Neuronal stem cell (in vitro differentiated cells): ENCODE data around the gene ADAM15.

Experiments used
- DNase-seq: peaks from one replicate; pipeline ENCODE4 v3.0.0-alpha.2; 2013; ENCODE audit warnings: low spot score
- H2AFZ ChIP-seq: one replicate; pipeline ENCODE4 v1.6.1; 2013; ENCODE audit warnings: mild to moderate bottlenecking, low read length, inconsistent platforms
- H2AK5ac ChIP-seq: 2 replicates; pipeline ENCODE4 v1.6.1; 2013; ENCODE audit warnings: low read depth, mild to moderate bottlenecking, inconsistent platforms, low read length, moderate library complexity, mixed read lengths
- H2BK120ac ChIP-seq: 2 replicates; pipeline ENCODE4 v1.6.1; 2013; ENCODE audit warnings: low read depth, mild to moderate bottlenecking, inconsistent platforms, low read length, moderate library complexity, mixed read lengths
- H2BK12ac ChIP-seq: one replicate; pipeline ENCODE4 v1.6.1; 2013; ENCODE audit warnings: low read length, inconsistent platforms
- H2BK15ac ChIP-seq: 2 replicates; pipeline ENCODE4 v1.6.1; 2013; ENCODE audit warnings: mild to moderate bottlenecking, low read length, inconsistent platforms, mixed read lengths
- H2BK5ac ChIP-seq: one replicate; pipeline ENCODE4 v1.6.1; 2013; ENCODE audit warnings: inconsistent platforms, mild to moderate bottlenecking, low read length, moderate library complexity
- H3K14ac ChIP-seq: one replicate; pipeline ENCODE4 v1.6.1; 2013; ENCODE audit warnings: low read length, inconsistent platforms
- H3K18ac ChIP-seq: 2 replicates; pipeline ENCODE4 v1.6.1; 2013; ENCODE audit warnings: low read length, inconsistent platforms
- H3K23ac ChIP-seq: 2 replicates; pipeline ENCODE4 v1.6.1; 2013; ENCODE audit warnings: low read depth, mild to moderate bottlenecking, mixed read lengths, low read length, inconsistent platforms; ENCODE audit not compliant: poor library complexity
- H3K27ac ChIP-seq: replicated peaks from 3 replicates; pipeline ENCODE4 v1.5.1; 2013; ENCODE audit warnings: low read length, inconsistent platforms
- H3K27me3 ChIP-seq, 3 experiments: 2 replicates each; pipeline ENCODE4 v1.6.1; 2013; ENCODE audit warnings: low read length in 3 of 3, mild to moderate bottlenecking in 2 of 3, inconsistent platforms in 1 of 3, low read depth in 1 of 3, mixed read lengths in 1 of 3, moderate library complexity in 1 of 3; ENCODE audit not compliant: control insufficient read depth in 3 of 3, insufficient read depth in 3 of 3
- H3K36me3 ChIP-seq, 2 donors: replicated peaks in 1 of 2; 2 replicates each; pipeline ENCODE4 v1.6.1; 2013; ENCODE audit warnings: low read length in 2 of 2; ENCODE audit not compliant: control insufficient read depth in 2 of 2, insufficient read depth in 2 of 2
- H3K4ac ChIP-seq: 2 replicates; pipeline ENCODE4 v1.6.1; 2013; ENCODE audit warnings: inconsistent platforms, mild to moderate bottlenecking, low read length, moderate library complexity
- H3K4me1 ChIP-seq, 2 donors: 1 replicate in 1 of 2; 2 replicates in 1 of 2; pipeline ENCODE4 v1.6.1; 2013; ENCODE audit warnings: low read length in 2 of 2, low read depth in 1 of 2; ENCODE audit not compliant: control insufficient read depth in 2 of 2, insufficient read depth in 1 of 2
- H3K4me2 ChIP-seq: one replicate; pipeline ENCODE4 v1.6.1; 2013; ENCODE audit warnings: mild to moderate bottlenecking, low read length, inconsistent platforms; ENCODE audit not compliant: insufficient read depth, poor library complexity, severe bottlenecking
- H3K4me3 ChIP-seq, 2 donors: 2 replicates each; pipeline ENCODE4 v1.5.1; 2013; ENCODE audit warnings: low read length in 2 of 2, mild to moderate bottlenecking in 2 of 2, inconsistent platforms in 1 of 2, moderate library complexity in 1 of 2
- H3K79me1 ChIP-seq: one replicate; pipeline ENCODE4 v1.6.1; 2013; ENCODE audit warnings: low read depth, mild to moderate bottlenecking, inconsistent platforms, low read length, moderate library complexity
- H3K9ac ChIP-seq: one replicate; pipeline ENCODE4 v1.6.1; 2013; ENCODE audit warnings: mild to moderate bottlenecking, low read depth, low read length, inconsistent platforms; ENCODE audit not compliant: poor library complexity
- H3K9me3 ChIP-seq, 2 donors: replicated peaks in 1 of 2; 2 replicates each; pipeline versions ENCODE3 to v1.6.1; 2013; ENCODE audit warnings: low read length in 2 of 2, mild to moderate bottlenecking in 2 of 2, inconsistent platforms in 1 of 2, low read depth in 1 of 2, mixed read lengths in 1 of 2, moderate library complexity in 1 of 2; ENCODE audit not compliant: control insufficient read depth in 2 of 2, insufficient read depth in 1 of 2
- H4K8ac ChIP-seq: one replicate; pipeline ENCODE4 v1.6.1; 2013; ENCODE audit warnings: low read depth, mild to moderate bottlenecking, inconsistent platforms, low read length, moderate library complexity
- H4K91ac ChIP-seq: one replicate; pipeline ENCODE4 v1.6.1; 2013; ENCODE audit warnings: low read length, low read depth, mild to moderate bottlenecking, inconsistent platforms; ENCODE audit not compliant: poor library complexity
- WGBS, 2 donors: extraction: QIAGEN DNeasy Blood & Tissue Kit; methylation state at CpG; one replicate each; pipeline ENCODE4 v1.1.7; 2013; ENCODE audit warnings: missing lambda C conversion rate in 2 of 2, mixed read lengths in 1 of 2; ENCODE audit not compliant: insufficient read length in 2 of 2, insufficient replicate concordance in 1 of 2; ENCODE audit errors: extremely low coverage in 2 of 2; 5-methylcytosine and 5-hydroxymethylcytosine counted together

Gene ADAM15

GRCh38 chr1:155081472-155082300 lies 30.6 kb downstream of the ADAM15 start:
- Histone ChIP-seq H3K9ac (peak overlapping the region; percentile 79), H3K9me3 (peaks cover 0 to 2% of the 10 kb centered on the region in 2 donors), H3K4me2 (peak overlapping the region; percentile 98), H3K36me3 (no peaks in the 10 kb centered on the region), H3K4me1 (peaks cover 39 to 41% of the 10 kb centered on the region in 2 donors), H3K27ac (no peak overlapping the region), H3K27me3 (peaks cover 30 to 54% (median 37%) of the 10 kb centered on the region in 3 experiments), H3K23ac (peak overlapping the region; percentile 53), H2AFZ (peak overlapping the region; percentile 80), H2BK15ac (peak overlapping the region; percentile 23), H3K14ac (no peak overlapping the region), H3K4ac (no peak overlapping the region), H2AK5ac (peak overlapping the region; percentile 76), H4K91ac (no peak overlapping the region), H3K79me1 (peaks cover 4% of the 10 kb centered on the region), H4K8ac (no peak overlapping the region), H3K18ac (peak overlapping the region; percentile 91), H3K4me3 (peak overlapping the region; percentile 68 to 74), H2BK5ac (no peak overlapping the region), H2BK12ac (peak overlapping the region; percentile 76), H2BK120ac (no peak overlapping the region)
- no peak for DNase-seq
- WGBS, 2 donors, result no CpG with 5 or more reads among the region's 68 CpGs

GRCh38 chr1:155082301-155083051 lies 31.4 kb downstream of the ADAM15 start:
- H3K27me3 ChIP-seq, result peaks cover 30 to 54% (median 37%) of the 10 kb centered on the region in 3 experiments
- H3K9ac ChIP-seq, result peak overlapping the region; percentile 30
- no peak overlapping the region for H3K27ac ChIP-seq
- peak overlapping the region; percentile 68 for H3K4ac ChIP-seq
- H4K8ac ChIP-seq, result no peak overlapping the region
- peak overlapping the region; percentile 17 to 64 for H3K4me3 ChIP-seq
- H3K23ac ChIP-seq, result peak overlapping the region; percentile 94
- peak overlapping the region; percentile 91 for H3K18ac ChIP-seq
- WGBS, 2 donors, result no CpG with 5 or more reads among the region's 36 CpGs
- peak overlapping the region; percentile 11 for H2BK5ac ChIP-seq
- H4K91ac ChIP-seq, result no peak overlapping the region
- no peak for DNase-seq
- peak overlapping the region; percentile 76 for H2AK5ac ChIP-seq
- H3K79me1 ChIP-seq, result peaks cover 4% of the 10 kb centered on the region
- peak overlapping the region; percentile 39 for H2BK120ac ChIP-seq
- H2BK15ac ChIP-seq, result peak overlapping the region; percentile 30
- peaks cover 0 to 2% of the 10 kb centered on the region in 2 donors for H3K9me3 ChIP-seq
- peak overlapping the region; percentile 98 for H3K4me2 ChIP-seq
- no peaks in the 10 kb centered on the region for H3K36me3 ChIP-seq
- H3K14ac ChIP-seq, result no peak overlapping the region
- H2BK12ac ChIP-seq, result peak overlapping the region; percentile 76
- H3K4me1 ChIP-seq, result peaks cover 37 to 40% of the 10 kb centered on the region in 2 donors
- peak overlapping the region; percentile 80 for H2AFZ ChIP-seq

GRCh38 chr1:155083052-155083541 lies 32.0 kb downstream of the ADAM15 start:
- H3K4ac ChIP-seq, result peak overlapping the region; percentile 68
- WGBS, 2 donors, result no CpG with 5 or more reads among the region's 6 CpGs
- peaks cover 4% of the 10 kb centered on the region for H3K79me1 ChIP-seq
- H4K8ac ChIP-seq, result no peak overlapping the region
- peak overlapping the region; percentile 30 for H3K18ac ChIP-seq
- no peak overlapping the region for H4K91ac ChIP-seq
- H2AFZ ChIP-seq, result no peak overlapping the region
- no peak overlapping the region for H3K27ac ChIP-seq
- H2BK15ac ChIP-seq, result peak overlapping the region; percentile 93
- peak overlapping the region; percentile 11 for H2BK5ac ChIP-seq
- no peak for DNase-seq
- H3K23ac ChIP-seq, result peak overlapping the region; percentile 94
- peak overlapping the region; percentile 82 for H2BK12ac ChIP-seq
- peak overlapping the region; percentile 39 for H2BK120ac ChIP-seq
- peaks cover 0 to 2% of the 10 kb centered on the region in 2 donors for H3K9me3 ChIP-seq
- H3K4me1 ChIP-seq, result peaks cover 37 to 40% of the 10 kb centered on the region in 2 donors
- peak overlapping the region; percentile 76 for H2AK5ac ChIP-seq
- H3K9ac ChIP-seq, result peak overlapping the region; percentile 64
- H3K36me3 ChIP-seq, result no peaks in the 10 kb centered on the region
- no peak overlapping the region for H3K4me2 ChIP-seq
- H3K14ac ChIP-seq, result no peak overlapping the region
- no peak overlapping the region for H3K4me3 ChIP-seq
- peaks cover 30 to 54% (median 37%) of the 10 kb centered on the region in 3 experiments for H3K27me3 ChIP-seq
